Pancreas (tissue), 10 donors: Measurements from ENCODE around the gene XRCC1. TPM values are rescaled to one million over a fixed set of nuclear protein-coding genes. Genes with fewer than 3 reads are reported as not detected.
A peak's percentile ranks its signal among the peaks of the same experiment; 100 is the strongest.

Source experiments
- ATAC-seq, 4 donors: fragments of 200-7000 bp; cut with Tn5 transposase; one replicate each; pipeline versions ENCODE4 v1.8.0 to v1.9.1; 2020; ENCODE audit warnings: mild to moderate bottlenecking in 4 of 4, moderate library complexity in 4 of 4
- DNase-seq, 6 donors: peaks; one replicate each; pipeline ENCODE4 v3.0.0-alpha.2; 2020
- FAIRE-seq: peaks from 2 replicates; lab custom pipeline; 2012; peaks lifted over from hg19 to GRCh38; lab: Jason Lieb, UNC
- H3K27ac ChIP-seq, 4 donors: fragments of 200-600 bp; sonication (generic); 1 replicate in 3 of 4; 2 replicates in 1 of 4; pipeline versions ENCODE4 v1.5.0 to v1.8.0; 2020
- H3K27me3 ChIP-seq, 4 donors: fragments of 200-600 bp; one replicate each; pipeline ENCODE4 v1.8.0; 2021
- H3K36me3 ChIP-seq, 3 donors: fragments of 200-600 bp; sonication (generic) in 1 of 3; one replicate each; pipeline versions ENCODE4 v1.5.0 to v1.8.0; 2020 to 2021
- H3K4me1 ChIP-seq, 3 donors: fragments of 200-600 bp; one replicate each; pipeline ENCODE4 v1.8.0; 2021
- H3K4me3 ChIP-seq, 4 donors: fragments of 200-600 bp; sonication (generic) in 2 of 4; one replicate each; pipeline versions ENCODE4 v1.5.0 to v1.8.0; 2020 to 2021
- H3K9me3 ChIP-seq, 4 donors: fragments of 200-600 bp; one replicate each; pipeline ENCODE4 v1.8.0; 2021
- WGBS, 2 donors: extraction: QIAGEN DNeasy Blood & Tissue Kit; methylation state at CpG; one replicate each; pipeline ENCODE4 v1.1.7; 2013; 5-methylcytosine and 5-hydroxymethylcytosine counted together
- intact Hi-C, 3 donors: fragments of 100-400 bp; cut with DNase I; formaldehyde crosslinking; loops; one replicate each; pipeline versions ENCODE4 v1.11.1 to v1.14.2; 2022
- polyA plus RNA-seq, 2 donors: library from polyadenylated mRNA; stranded (reverse); fragments of 200-250 nt; gene quantifications; one replicate each; pipeline ENCODE4 v1.2.3, GENCODE V29; 2013
- total RNA-seq, 6 donors: library from RNA; stranded (reverse); fragmentation: NEBNext Ultra II Directional in 4 of 6; extraction: Animal tissue kit (Norgen Biotek cat#: 25700) in 4 of 6; gene quantifications; one replicate each; pipeline versions ENCODE4 v1.2.1 to v1.2.4, GENCODE V29; 2021 to 2023
- TF ChIP-seq, protein P1 (sequence below), 4 donors: fragments of 200-600 bp; sonication (generic) in 3 of 4; IDR thresholded peaks; one replicate each; pipeline versions ENCODE4 v1.5.0 to v1.8.0; 2021; ENCODE audit warnings: antibody characterized with exemption in 4 of 4
- donor health status: healthy with polysubstance abuse.
- donor health status: DM: no; HTN: no; CAD: no; lungs with moderate emphysema.
- donor health status: DM: no; HTN: no; CAD: no.
- donor health status: control.
- donor health status: control.
- donor health status: Bipolar disorder and iron deficiency.
- donor health status: DM: yes; HTN: yes; CAD: no.
- donor health status: DM: no; HTN: no; CAD: no.
- donor health status: DM: no; HTN: no; CAD: no.
- donor health status: DM: yes; HTN: yes; CAD: no.

XRCC1 gene
- total and polyA plus RNA-seq, 8 donors, result 9.3 to 19.3 (median 12.8) TPM

DNA sequence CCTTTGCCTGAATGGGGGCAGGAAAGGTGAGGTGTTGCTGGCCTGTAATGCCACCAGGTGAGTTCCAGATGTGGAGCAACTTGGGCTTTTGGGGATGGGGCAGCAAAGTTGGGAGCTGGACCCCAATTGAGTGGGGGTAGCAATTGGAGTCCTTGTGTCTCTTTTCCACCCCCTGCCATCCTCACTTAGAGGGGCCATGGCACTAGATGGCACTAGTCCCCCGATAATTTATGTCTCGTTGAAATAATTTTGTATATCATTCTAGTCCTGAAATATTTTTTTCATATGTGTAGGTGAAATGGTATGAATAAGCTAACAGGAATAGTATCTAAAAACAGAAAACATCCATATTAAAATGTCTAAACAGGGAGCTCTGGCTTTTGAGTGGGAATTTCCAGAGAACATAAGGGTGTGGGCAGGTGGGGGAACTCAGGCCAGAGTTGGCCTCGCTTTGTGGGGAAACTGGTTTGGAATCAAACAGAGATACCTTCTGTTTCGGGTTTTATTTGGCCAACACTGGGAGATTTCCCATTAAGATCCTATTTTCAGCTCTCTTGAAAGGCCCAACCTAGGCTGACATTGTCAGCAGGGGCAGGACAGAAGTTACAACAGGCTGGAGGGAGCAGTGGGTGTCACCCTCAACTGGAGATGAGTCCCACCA, 24.4 kb upstream of the XRCC1 start:
- Histone ChIP-seq H3K4me1 (peaks cover 6 to 12% (median 12%) of the 10 kb centered on the region in 3 donors), H3K36me3 (peaks cover 0 to 5% (median 0%) of the 10 kb centered on the region in 3 donors), H3K4me3 (no peak overlapping the region), H3K27me3 (no peaks in the 10 kb centered on the region), H3K27ac (no peak overlapping the region), H3K9me3 (no peaks in the 10 kb centered on the region)
- ATAC-seq (no peak), FAIRE-seq (no peak), DNase-seq (no peak)
- intact Hi-C loops, result no loop called here
- 65 to 73% methylated on average over 4 of the region's 4 CpGs for WGBS, 2 donors
- TF ChIP-seq, protein P1, sequence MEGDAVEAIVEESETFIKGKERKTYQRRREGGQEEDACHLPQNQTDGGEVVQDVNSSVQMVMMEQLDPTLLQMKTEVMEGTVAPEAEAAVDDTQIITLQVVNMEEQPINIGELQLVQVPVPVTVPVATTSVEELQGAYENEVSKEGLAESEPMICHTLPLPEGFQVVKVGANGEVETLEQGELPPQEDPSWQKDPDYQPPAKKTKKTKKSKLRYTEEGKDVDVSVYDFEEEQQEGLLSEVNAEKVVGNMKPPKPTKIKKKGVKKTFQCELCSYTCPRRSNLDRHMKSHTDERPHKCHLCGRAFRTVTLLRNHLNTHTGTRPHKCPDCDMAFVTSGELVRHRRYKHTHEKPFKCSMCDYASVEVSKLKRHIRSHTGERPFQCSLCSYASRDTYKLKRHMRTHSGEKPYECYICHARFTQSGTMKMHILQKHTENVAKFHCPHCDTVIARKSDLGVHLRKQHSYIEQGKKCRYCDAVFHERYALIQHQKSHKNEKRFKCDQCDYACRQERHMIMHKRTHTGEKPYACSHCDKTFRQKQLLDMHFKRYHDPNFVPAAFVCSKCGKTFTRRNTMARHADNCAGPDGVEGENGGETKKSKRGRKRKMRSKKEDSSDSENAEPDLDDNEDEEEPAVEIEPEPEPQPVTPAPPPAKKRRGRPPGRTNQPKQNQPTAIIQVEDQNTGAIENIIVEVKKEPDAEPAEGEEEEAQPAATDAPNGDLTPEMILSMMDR (IDR thresholded peaks at IDR 0.05), result no peak

DNA sequence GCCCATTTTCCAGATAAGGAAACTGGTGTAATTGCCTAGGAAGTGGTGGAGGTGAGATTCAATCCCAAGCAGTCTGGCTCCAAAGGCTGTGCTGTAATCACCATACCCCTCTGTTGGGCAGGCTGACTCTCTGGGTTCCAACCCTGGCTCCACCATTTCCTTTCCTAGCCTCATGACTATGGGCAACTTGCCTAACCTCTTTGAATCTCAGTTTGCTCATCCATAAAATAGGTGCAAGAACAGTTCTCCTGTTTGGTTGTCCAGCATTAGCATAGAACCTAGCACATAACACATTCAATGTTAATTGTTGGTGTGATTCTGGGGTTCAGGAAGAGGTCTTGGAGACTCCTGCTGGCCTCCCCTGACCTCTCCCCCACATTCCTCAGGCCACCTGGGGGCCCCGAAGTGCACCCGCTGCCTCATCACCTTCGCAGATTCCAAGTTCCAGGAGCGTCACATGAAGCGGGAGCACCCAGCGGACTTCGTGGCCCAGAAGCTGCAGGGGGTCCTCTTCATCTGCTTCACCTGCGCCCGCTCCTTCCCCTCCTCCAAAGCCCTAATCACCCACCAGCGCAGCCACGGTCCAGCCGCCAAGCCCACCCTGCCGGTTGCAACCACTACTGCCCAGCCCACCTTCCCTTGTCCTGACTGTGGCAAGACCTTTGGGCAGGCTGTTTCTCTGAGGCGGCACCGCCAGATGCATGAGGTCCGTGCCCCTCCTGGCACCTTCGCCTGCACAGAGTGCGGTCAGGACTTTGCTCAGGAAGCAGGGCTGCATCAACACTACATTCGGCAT, 23.3 kb upstream of the XRCC1 start:
- H3K27ac ChIP-seq, result no peak overlapping the region
- H3K27me3 ChIP-seq, result no peaks in the 10 kb centered on the region
- ATAC-seq (no peak), FAIRE-seq (no peak), DNase-seq (no peak)
- H3K4me1 ChIP-seq, result peaks cover 6 to 21% (median 17%) of the 10 kb centered on the region in 3 donors
- intact Hi-C loops, result no loop called here
- TF ChIP-seq, protein P1 (IDR thresholded peaks at IDR 0.05), result no peak
- H3K36me3 ChIP-seq, result peaks cover 0 to 5% (median 0%) of the 10 kb centered on the region in 3 donors
- WGBS, 2 donors, result 87 to 90% methylated on average over 19 of the region's 19 CpGs
- no peak overlapping the region for H3K4me3 ChIP-seq
- H3K9me3 ChIP-seq, result no peaks in the 10 kb centered on the region

DNA sequence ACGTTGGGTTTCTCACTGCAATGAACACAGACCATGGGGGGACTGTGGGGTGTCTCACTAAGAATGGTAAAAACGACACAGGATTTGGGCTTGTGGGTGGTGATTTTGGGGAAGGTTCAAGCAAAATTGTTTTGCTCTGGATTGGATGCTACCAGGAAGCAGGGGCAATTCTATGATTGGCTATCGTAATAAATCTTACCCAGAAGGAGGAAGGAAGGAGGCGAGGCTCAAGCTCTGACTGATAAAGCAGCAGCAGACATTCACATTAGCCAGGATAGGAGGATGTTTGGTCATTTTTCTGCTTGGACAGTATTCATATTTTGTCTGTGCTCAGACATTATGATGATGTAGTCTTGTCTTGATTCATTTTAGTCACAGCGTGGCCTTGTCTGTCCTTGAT, 22.5 kb upstream of the XRCC1 start:
- H3K27ac ChIP-seq, result no peak overlapping the region

DNA sequence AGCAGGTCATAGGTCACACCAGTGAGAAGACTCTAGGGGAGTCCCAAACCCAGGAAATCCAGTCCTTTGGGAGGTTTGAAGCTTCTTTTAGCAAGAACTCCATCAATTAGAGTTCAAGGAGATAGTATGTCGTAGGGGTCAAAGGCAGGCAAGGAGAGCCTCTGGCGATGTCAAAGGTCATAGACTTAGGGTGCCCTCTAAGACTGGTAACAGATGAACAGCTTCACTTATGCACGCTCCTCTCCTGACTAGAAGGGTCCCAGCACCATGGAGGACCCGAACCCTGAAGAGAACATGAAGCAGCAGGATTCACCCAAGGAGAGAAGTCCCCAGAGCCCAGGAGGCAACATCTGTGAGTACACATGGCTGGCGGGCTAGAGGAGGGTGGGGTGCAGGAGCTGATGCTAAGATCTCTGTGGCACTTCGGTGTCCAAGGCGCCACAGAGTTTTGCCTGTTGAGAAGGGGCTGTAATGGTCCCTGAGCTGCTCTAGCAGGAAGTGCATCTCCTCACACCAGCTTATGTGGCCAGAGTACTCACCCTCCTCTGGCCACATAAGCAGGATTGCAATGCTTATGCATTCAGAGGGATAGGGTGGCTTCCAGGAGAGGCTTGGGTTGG, 21.6 kb upstream of the XRCC1 start:
- intact Hi-C loops, result no loop called here
- 20 to 22% methylated on average over 7 of the region's 7 CpGs for WGBS, 2 donors

More for the DNA sequence above, 22.5 kb upstream of the XRCC1 start:
- H3K9me3 ChIP-seq, result no peaks in the 10 kb centered on the region
- H3K27me3 ChIP-seq, result no peaks in the 10 kb centered on the region
- 51 to 58% methylated on average over 5 of the region's 5 CpGs for WGBS, 2 donors
- FAIRE-seq, result no peak
- peaks cover 6 to 21% (median 17%) of the 10 kb centered on the region in 3 donors for H3K4me1 ChIP-seq
- intact Hi-C loops, result no loop called here
- no peak overlapping the region for H3K4me3 ChIP-seq
- no peak for DNase-seq
- ATAC-seq, result no peak
- TF ChIP-seq, protein P1 (IDR thresholded peaks at IDR 0.05), result no peak
- peaks cover 0 to 5% (median 4%) of the 10 kb centered on the region in 3 donors for H3K36me3 ChIP-seq

More for the DNA sequence above, 21.6 kb upstream of the XRCC1 start:
- FAIRE-seq, result no peak
- H3K27me3 ChIP-seq, result no peaks in the 10 kb centered on the region
- peak overlapping the region; percentile 53 to 60 (median 54) for H3K4me3 ChIP-seq
- peak overlapping the region; percentile 96 to 99 (median 98) for H3K27ac ChIP-seq
- no peaks in the 10 kb centered on the region for H3K9me3 ChIP-seq
- ATAC-seq, result no peak
- H3K4me1 ChIP-seq, result peaks cover 6 to 21% (median 17%) of the 10 kb centered on the region in 3 donors
- TF ChIP-seq, protein P1 (IDR thresholded peaks at IDR 0.05), result no peak
- peaks cover 0 to 13% (median 12%) of the 10 kb centered on the region in 3 donors for H3K36me3 ChIP-seq
- peak in 1 of 6 donors; percentile 29 for DNase-seq
